ENCODE results near the gene MANBA.

The MANBA gene

DNA sequence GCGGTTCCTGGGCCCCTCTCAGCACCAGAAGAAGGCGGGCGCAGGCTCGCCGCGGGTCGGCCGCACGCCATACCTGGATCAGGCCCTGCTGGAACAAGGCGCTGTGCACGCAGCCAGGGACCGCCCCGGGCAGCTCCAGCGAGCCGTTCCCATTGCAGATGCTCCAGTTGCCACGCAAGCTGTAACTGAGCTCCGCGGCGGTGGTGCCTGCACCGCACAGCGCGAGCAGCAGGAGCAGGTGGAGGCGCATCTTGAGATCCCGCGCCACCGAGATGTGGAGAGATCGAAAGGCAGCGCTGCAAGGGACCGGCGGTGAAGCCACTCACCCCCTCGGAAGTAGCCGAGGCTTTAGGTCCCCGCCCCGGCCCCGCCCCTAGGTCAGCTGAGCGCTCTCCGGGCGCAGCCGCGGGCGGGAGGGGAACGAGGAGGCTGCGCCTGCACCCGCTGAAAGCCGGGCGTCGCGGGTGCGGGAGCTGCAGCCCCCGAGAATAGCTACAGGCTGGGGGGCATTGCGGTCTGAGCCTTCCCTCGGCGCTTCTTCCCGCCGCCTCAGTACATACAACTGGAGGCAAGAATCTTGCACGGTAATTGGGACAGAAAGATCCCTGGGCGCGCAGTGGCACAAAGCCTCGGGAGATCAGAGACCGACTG, at the start of gene MANBA:
TSS of gene MANBA (minus strand) at position 324 of the 651 bp plus-strand sequence. CDS start at position 250, 74 bp downstream.
- peak; percentile 20 for DNase-seq

DNA sequence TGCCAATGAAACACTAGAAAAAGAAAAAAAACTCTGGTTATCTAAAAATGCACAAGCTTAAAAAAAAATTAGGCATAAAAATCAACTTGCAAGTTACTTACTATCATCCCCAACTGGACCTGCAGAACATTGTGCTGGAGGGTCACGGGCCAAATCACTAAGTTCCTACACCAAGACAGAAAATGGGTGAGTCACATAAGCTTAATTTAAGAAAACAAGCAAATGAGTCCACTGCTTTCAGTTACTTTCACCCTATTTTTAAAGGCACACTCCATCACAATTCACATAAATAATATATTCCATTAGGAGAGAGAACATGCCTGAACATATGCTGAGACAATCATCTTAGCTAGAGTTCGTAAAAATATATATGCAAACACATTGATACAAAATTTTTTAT, 48.9 kb upstream of the MANBA start:
- DNase-seq = no peak

DNA sequence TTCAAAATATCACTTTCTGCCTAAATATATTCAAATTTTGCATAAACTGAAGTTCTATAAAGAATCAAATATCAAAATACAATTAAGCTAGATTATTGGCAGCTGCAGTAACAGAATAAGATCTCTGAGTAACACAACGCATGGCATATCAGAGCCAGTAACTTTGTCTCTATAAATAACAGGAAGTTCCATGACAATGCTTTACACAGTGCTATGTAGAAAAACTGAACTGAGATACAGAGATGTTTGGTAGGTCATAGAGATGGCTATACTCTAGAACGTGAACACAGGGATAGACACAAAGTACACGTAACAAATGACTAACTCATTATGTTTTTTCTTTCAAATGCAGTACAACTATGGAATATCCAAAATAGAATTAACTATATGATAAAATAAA, 48.4 kb upstream of the MANBA start:
- DNase-seq = no peak

DNA sequence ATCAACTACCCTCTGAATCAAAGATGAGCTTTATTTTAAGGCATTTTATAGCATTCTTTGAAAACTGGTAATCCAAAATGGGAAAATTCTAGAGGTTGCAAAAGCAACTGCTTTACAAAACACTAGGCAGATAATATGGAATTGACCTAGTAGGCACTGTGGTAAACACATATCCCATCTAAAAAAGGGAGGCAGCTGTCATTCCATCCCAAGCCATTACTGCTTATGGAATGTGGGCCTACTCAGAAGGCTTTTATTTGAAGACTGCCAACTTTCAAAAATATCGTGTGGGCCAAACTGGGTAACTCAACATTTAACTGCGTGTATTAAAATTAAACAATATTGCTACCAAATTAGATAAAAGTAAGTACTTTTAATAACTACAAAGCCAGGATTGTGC, 47.2 kb upstream of the MANBA start:
- DNase-seq = no peak

DNA sequence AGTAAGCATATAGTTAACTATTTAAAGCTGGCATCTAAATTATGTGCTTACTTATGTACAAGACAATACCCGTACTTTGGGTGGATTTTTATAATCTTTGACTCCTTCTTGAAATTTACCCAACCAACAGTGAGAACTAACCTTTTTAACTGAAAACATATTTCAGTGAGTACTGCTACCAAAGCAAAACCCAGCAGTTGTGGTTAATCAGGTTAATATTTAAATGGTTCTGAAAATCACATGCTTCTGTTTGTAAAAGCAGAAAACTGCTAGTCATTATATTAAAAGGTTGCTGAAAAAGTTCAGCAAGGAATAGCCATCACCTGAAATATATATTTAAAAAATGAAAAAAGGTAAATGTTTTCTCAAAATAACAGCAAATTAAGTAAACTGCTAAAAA, 46.6 kb upstream of the MANBA start:
- DNase-seq = no peak

DNA sequence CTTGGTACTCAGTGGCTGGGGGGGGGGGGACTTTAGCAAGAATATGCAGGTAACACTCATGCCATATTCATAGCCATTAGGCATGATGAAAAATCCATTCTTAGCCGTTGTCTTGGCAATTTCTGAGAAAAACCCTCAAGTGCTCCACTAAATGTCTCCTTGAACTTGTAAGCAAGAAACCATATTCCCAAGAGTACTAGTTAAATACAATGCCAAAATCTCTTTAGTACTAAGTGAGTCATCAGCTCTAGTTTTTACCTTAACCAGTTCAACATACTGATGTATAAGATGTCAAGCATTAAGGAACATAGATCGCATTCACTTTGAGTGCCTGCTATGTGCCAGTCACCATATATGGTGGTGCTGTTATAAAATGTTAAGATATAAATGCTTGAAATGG, 39.0 kb upstream of the MANBA start:
- DNase-seq = no peak

DNA sequence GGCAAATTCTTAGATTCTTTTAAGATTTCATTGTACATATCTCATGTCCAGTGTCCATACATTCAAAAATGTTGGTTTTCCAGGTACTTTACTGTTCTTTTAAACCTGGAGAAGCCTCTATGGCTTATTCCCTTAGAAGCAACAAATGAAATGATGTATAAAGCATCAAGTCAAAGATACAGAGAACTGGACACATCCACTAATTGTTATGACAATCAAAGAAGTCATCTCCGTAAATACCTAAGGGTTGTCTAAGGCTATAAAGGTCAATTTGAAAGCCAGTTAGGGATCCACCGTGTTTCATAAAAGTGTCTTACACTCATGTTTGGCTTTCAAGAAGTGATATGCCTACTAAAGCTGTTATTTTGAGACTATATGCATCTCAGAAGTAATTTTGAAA, 34.2 kb upstream of the MANBA start:
- DNase-seq = no peak

DNA sequence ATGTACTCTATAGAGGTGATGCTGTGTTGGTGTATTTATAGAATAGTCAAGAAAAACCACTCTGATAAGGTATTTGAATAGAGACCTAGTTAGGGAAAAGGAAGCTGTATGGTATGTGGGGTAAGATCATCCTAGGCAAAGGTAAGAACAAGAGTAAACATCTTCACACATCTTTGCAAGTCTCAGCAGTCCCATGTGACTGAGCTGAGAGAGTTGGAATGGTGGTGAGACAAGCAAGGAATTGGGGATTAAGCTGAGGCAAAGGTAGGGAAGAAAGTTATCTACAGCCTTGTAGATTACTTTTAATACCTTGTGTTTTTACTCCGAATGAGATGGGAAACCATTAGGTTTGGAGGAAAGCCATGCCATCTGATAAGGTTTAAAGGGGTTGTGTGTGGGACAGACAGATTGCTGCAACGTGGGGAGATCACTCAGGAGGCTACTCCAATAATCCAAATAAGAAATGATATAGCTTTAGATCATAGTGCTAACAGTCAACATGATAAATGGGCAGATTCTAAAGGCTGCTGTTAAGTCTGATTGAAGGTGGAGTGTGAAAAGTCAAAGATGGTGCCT, 31.7 kb upstream of the MANBA start:
- DNase-seq = no peak

DNA sequence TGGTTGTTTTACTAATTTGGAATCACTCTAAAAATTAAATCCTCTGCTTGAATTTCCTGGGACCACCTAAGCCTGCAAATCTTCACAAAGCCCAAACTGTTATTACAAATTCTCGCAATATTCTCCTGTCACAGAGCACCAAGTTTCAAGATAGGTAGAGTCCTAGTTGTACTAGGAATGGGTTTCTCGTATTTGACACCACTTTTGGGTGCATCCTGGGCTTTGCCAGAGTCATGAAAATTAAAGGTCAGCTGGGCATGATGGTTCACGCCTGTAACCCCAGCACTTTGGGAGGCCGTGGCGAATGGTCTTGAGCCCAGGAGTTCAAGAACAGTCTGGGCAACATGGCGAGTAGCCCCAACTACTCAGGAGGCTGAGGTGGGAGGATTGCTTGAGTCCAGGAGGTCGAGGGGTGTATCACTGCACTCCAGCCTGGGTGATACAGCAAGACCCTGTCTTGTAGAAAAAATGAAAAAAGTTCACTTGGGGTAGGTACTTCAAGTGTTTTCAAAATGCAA, 30.6 kb upstream of the MANBA start:
- DNase-seq = no peak

DNA sequence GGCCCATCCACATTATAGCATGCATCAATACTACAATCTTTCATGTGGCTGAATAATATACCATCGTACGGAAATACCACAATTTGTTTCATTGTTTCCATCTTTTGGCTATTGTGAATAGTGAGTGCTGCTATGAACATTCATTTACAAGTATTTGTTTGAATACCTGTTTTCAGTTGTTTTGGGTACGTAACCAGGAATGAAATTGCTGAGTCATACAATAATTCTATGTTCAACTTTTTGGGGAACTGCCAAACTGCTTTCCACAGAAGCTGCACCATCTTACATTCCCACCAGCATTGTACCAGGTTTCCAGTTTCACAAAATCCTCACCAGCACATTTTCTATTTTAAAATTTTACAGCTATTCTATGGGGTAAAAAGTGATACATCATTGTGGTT, 28.5 kb upstream of the MANBA start:
- no peak for DNase-seq

DNA sequence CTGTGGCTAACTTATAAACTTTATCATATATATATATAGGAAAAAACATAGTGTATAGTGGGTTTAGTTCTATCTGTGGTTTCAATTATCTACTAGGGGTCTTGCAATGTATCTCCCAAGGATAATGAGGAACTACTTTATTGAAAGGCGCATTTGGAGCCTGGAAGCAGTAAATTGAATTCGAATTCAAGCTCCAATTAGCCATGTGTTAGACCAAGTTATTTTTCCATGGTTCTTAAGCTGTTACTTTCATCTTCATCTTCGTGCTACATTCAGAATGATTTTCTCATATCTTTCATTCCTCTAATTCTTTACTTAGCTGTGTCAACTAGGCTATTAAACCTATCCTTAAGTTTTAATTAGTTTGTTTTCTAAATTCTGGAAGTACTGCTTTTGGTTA, 27.2 kb upstream of the MANBA start:
- no peak for DNase-seq

DNA sequence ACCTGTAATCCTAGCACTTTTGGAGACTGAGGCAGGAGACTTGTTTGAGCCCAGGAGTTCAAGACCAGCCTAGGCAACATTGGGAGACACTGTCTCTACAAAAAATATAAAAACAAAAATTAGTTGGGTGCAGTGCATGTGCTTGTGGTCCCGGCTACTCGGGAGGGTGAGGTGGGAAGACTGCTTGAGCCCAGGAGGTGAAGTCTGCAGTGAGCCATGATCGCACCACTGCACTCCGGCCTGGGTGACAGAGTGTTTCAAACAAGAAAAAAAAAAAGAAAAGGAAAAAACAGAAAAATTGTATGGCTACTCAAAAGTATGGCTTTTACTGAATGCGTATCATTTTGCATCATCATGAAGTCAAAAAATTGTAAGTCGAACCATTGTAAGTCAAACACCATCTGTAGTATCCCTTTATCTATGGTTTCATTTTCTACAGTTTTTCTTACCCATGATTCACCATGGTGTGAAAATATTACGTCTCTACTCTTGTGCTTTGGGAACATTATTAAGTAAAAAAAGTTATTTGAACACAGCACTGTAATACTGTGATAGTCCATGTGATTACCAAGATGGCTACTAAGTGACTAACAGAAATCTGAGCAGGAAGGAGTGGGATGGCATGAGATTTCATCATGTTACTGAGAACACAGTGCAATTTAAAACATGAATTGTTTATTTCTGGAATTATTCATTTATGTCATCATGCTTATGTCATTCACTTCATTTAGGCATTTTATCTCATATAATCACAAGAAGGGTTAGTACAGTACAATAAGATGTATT, 26.5 kb upstream of the MANBA start:
- DNase-seq = no peak

DNA sequence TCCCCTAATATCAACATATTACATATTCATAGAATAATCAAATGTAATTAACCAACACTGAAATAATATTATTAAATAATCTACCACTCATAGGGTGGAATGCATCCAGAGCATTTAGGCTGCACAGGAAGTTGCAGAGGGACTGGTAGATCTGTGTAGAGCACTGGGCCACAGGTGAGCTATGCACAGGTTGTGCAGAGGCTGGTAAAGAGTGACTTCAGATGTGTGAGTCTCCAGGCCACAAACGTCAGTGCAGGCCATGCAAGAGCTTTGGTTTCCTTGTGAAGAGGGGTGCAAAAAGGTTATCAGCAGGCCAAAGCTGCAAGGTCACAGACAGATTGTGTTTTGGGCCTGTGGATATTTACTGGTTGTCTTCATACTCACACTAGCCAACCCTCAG, 25.5 kb upstream of the MANBA start:
- no peak for DNase-seq

DNA sequence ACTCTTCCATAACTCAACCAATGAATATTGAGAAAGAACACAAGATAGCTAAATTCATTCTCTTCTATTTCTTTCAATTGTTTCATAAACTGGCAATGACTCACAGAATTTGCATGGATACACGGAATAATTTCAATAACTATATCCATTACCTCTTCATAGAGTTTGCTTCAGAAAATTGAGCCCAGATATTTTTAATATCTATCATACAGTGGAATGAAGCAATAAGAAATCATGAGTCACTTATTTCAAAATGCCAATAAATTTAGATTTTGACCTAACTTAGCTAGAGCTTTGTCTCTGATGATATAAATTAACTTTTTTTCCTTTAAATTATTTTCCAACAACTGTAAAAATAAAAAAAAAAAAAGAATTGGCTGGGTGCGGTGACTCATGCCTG, 22.2 kb upstream of the MANBA start:
- DNase-seq = no peak

DNA sequence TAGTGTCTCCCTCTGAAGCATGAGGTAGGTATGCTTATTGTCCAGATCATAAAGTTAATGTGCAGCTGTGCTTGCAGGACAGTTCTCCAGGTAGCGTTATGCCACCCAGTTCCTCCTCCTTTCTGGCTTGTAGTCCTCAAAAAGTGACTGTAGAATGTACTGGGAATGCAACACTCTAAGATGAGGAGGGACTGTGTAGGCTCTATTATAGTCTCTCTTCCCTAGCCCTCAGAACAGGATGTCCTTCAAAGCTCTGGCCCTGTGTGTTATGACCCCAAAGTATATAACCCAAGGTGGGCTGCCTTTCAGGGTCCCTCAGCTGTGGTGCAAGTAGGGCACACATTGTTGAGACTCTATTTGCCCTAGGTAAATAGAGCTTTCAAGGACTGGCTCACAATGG, 20.8 kb upstream of the MANBA start:
- no peak for DNase-seq

DNA sequence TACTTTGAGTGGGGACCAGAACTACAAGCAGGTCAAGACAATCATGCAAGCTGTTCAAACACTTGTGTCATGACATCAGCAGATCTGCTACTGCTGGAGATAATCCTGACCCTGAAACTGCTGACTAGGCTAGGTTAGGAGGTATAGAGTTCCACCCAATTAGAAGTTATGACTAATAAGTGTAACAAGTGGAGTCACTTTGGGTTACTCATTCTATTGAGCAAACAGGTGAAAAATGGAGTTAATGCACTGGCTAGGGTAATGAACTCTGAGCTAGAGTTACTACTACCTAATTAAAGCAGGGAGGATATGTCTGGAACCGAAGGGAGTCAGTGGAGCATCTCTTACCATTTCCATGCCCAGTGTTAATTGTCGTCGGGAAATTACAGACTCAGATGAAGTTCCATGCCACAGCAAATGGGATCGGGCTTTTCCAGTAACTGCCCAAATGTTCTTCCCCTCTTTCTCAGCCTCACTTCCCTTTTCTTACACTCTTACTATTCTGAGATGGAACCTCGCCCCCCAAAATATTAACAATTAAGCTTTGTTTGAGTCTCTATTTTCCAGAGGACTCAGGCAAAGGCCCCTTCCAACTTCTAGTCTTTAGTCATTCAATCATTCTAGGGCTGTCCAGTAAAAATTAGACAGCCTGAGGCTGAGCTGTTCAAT, 19.8 kb upstream of the MANBA start:
- no peak for DNase-seq

DNA sequence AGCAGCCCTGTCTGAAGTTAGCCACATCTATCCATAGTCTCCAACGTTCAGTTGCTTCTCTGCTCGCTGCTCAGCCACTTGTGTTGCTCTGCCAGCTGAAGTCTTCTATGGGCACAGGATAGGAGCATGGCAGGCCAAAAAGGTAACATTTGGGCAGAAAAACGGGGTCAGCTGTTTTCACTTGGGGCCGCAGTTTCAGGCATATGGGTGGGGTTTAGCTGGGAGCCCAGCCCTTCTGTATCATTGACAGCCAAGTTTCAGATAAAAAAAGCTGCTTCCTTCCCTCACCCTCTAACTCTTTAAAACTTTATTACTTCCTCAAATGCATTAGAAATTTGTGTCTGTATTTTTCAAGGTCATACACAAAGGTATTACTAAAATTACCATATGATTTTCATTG, 18.4 kb upstream of the MANBA start:
- DNase-seq = no peak

DNA sequence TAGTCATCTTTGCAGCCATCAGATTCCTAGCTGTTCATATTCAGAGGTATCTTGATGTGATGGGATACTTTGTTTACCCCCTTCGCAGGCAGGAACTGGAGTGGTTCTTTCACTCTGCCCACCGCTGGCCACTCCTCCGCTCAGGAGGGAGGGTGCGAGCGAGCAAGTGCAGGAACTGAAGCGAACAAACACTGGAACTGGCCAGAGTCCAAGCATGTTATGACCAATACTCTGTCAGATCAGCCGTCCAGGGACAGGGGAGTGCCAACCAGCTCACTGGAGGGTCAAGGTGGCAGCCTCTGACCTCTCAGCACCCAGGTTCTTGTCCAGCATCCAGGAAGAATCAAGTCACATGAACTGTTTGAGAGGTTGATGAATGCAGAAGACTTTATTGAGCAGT, 18.0 kb upstream of the MANBA start:
- DNase-seq = no peak

DNA sequence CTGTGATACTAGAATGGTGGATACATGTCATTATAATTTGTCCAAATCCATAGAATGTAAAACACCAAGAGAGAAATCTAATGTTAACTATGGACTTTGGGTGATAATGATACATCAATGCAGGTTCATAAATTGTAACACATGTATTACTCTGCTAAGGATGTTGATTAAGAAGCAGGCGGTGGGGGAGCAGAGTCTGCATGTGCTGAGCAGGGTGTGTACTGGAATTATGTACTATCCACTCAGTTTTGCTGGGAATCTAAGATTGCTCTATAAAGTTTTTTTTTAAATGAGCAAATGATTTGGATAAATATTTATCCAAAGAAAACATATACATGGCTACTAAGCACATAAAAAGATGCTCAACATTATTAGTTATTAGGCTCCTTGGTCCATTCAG, 15.0 kb upstream of the MANBA start:
- no peak for DNase-seq

DNA sequence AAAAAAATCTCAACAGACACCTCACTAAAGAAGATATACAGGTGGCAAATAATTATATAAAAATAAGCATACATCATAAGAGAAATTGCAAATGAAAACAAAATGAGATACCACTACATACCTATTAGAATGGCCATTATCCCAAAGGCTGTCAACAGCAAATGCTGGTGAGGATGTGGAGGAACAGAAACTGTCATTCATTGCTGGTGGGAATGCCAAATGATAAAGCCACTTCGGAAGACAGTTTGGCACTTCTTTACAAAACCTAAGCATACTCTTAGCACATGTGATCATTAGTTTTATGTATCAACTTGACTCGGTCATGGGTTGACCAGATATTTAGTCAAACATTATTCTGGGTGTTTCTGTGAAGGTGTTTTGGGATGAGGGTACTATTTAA, 13.5 kb upstream of the MANBA start:
- no peak for DNase-seq

DNA sequence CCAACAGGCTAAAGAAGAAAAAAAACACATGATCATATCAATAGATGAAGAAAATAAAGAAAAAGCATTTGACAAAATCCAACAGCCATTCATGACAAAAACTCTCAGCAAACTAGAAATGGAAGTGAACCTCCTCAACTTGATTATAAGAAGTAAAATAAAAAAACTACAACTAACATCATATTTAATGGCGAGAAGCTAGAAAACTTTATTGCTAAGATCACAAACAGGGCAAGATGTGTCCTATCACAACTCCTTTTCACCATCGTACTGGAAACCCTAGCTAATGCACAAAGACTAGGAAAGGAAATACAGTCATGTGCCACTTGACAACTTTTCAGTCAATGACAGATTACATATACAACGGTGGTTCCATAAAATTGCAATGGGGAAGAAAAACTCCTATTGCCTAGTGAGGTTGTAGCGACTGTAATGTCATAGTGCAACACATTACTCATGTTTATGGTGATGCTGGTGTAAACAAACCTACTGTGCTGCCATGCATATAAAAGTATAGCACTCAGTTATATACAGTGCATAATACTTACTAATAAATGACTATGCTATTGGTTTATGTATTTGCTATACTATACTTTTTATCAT, 12.1 kb upstream of the MANBA start:
- DNase-seq = no peak

DNA sequence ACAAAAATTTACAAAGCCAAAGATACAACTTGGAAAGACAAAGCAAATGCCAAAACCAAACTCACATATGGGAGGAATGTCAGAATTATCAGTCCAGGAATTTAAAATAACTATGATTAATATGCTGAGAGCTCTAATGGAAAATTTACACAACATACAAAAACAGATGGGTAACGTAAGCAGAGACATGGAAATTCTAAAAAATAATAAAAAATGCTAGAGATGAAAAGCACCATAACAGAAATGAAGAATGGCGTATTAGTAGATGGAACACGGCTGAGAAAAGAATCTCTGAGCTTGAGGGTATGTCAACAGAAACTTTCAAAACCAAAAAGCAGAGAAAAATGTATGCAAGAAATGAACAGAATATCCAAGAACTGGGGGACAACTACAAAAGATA, 4.1 kb upstream of the MANBA start:
- DNase-seq = no peak

DNA sequence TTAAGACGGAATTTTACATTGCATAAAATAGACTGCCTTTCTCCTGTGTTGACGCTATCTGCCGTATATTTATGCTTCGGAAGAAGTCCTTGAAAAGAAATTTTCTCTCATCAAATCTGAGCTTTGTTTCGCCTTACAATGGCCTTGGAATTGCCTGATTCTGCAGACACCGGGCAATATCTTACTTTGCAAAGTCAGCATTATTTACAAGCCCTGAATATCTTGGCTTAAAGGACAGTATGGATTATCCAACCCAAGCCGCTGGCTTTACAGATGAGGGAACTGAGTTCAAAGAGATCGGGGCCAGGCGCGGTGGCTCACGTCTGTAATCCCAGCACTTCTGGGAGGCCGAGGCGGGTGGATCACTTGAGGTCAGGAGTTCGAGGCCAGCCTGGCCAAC, 1.1 kb upstream of the MANBA start:
- DNase-seq = no peak
